Effector memory CD4-positive, alpha-beta T cell (primary cell): ENCODE data around the gene SORCS2.

ENCODE experiments used
- DNase-seq, 3 donors: peaks; one replicate each; pipeline ENCODE4 v3.0.0-alpha.2; 2020
- H3K27ac ChIP-seq: 2 replicates; pipeline ENCODE4 v1.7.0; 2013; ENCODE audit warnings: mild to moderate bottlenecking, low read length, moderate library complexity; ENCODE audit not compliant: insufficient read depth, poor library complexity, severe bottlenecking
- H3K27me3 ChIP-seq: replicated peaks from 2 replicates; pipeline ENCODE4 v1.7.0; 2013; ENCODE audit warnings: mild to moderate bottlenecking, low read length; ENCODE audit not compliant: insufficient read depth, control insufficient read depth, poor library complexity, severe bottlenecking
- H3K36me3 ChIP-seq: 2 replicates; pipeline ENCODE4 v1.7.0; 2013; ENCODE audit warnings: mild to moderate bottlenecking, low read length, moderate library complexity; ENCODE audit not compliant: control insufficient read depth, insufficient read depth
- H3K4me1 ChIP-seq: 2 replicates; pipeline ENCODE4 v1.7.0; 2013; ENCODE audit warnings: low read length, mild to moderate bottlenecking; ENCODE audit not compliant: control insufficient read depth, insufficient read depth, poor library complexity, severe bottlenecking
- H3K4me3 ChIP-seq: 2 replicates; pipeline ENCODE4 v1.7.0; 2013; ENCODE audit warnings: low read length, low read depth, mild to moderate bottlenecking; ENCODE audit not compliant: insufficient read depth, poor library complexity, severe bottlenecking
- H3K9me3 ChIP-seq: 2 replicates; pipeline ENCODE4 v1.7.0; 2013; ENCODE audit warnings: mild to moderate bottlenecking, low read length, moderate library complexity; ENCODE audit not compliant: control insufficient read depth

SORCS2 gene

GRCh38 chr4:7377223-7377865 lies 185.0 kb downstream of the SORCS2 start:
- Histone ChIP-seq H3K27ac (no peak overlapping the region), H3K4me1 (no peaks in the 10 kb centered on the region), H3K9me3 (no peaks in the 10 kb centered on the region), H3K27me3 (no peaks in the 10 kb centered on the region), H3K4me3 (no peak overlapping the region), H3K36me3 (no peaks in the 10 kb centered on the region)
- DNase-seq: no peak

- no peak overlapping the region for H3K4me3 ChIP-seq
- H3K27ac ChIP-seq: no peak overlapping the region
- no peaks in the 10 kb centered on the region for H3K4me1 ChIP-seq
- H3K27me3 ChIP-seq: no peaks in the 10 kb centered on the region
- H3K9me3 ChIP-seq: no peaks in the 10 kb centered on the region
- DNase-seq: no peak
- no peaks in the 10 kb centered on the region for H3K36me3 ChIP-seq
Measured at GRCh38 chr4:7379186-7379585, 186.8 kb downstream of the SORCS2 start.

GRCh38 chr4:7379719-7380118 lies 187.4 kb downstream of the SORCS2 start:
- H3K4me1 ChIP-seq: no peaks in the 10 kb centered on the region
- H3K4me3 ChIP-seq: no peak overlapping the region
- DNase-seq: no peak
- no peaks in the 10 kb centered on the region for H3K27me3 ChIP-seq
- H3K9me3 ChIP-seq: no peaks in the 10 kb centered on the region
- no peaks in the 10 kb centered on the region for H3K36me3 ChIP-seq
- no peak overlapping the region for H3K27ac ChIP-seq

- no peak for DNase-seq
- H3K36me3 ChIP-seq: no peaks in the 10 kb centered on the region
- H3K9me3 ChIP-seq: no peaks in the 10 kb centered on the region
- no peaks in the 10 kb centered on the region for H3K4me1 ChIP-seq
- no peak overlapping the region for H3K27ac ChIP-seq
- H3K4me3 ChIP-seq: no peak overlapping the region
- no peaks in the 10 kb centered on the region for H3K27me3 ChIP-seq
Measured at GRCh38 chr4:7381221-7381889, 189.0 kb downstream of the SORCS2 start.

DNA sequence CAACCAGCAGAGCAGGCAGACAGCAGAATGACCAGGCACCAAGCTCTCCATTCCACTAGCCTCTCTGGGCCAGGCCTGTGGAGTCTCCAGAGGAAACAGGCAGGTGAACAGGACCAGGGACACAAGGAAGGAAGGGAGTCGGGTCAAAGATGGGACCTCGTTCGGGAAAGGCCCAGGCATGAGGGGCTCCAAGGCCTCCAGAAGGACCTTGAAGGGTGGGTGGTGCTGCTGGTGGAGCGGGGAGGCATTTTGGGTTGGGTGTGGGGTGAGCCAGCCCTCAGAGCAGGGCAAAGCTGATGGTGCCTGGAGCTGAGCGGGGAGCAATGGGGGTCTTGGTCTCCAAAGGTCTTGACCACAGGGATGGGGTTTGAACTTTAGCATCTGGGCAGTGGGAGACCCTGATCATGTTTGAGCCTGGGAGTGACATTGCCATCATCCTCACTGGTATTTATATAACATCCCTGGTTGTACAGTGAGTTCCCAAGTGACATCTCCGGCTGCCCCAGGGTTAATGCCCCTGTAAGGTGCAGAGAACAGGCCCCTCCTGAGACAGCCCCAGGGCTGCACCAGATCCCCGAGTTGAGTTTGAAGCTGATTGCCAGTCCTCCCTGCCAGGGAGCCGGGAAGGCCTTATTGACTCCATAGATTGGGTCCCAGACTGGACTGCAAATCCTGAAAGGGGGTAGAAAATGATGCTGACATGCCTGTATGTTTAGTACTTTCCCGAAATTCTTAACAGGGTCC lies 189.7 kb downstream of the SORCS2 start:
- Histone ChIP-seq H3K27ac (no peak overlapping the region), H3K36me3 (no peaks in the 10 kb centered on the region), H3K9me3 (no peaks in the 10 kb centered on the region), H3K27me3 (no peaks in the 10 kb centered on the region), H3K4me3 (no peak overlapping the region), H3K4me1 (no peaks in the 10 kb centered on the region)
- DNase-seq: no peak

DNA sequence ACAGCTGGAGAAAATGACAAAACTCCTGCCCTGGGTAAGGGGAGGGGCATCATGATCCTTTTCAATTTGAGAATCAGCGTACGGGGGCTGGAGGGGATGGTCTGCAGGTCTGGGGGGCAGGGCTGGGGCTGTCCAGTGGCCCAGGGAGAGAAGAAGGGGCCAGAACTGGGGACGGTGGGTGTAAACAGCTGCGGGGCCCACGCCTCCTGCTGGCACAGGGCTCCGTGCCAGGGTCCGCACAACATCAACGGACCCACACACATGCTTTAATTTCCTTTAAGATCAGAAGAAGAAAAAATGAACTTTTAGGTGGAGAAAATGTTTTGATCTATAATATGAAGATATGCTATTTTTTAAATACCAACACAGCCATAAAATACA lies 190.3 kb downstream of the SORCS2 start:
- no peak overlapping the region for H3K27ac ChIP-seq
- H3K27me3 ChIP-seq: no peaks in the 10 kb centered on the region
- H3K9me3 ChIP-seq: no peaks in the 10 kb centered on the region
- no peaks in the 10 kb centered on the region for H3K4me1 ChIP-seq
- no peak for DNase-seq
- no peak overlapping the region for H3K4me3 ChIP-seq
- no peaks in the 10 kb centered on the region for H3K36me3 ChIP-seq

DNA sequence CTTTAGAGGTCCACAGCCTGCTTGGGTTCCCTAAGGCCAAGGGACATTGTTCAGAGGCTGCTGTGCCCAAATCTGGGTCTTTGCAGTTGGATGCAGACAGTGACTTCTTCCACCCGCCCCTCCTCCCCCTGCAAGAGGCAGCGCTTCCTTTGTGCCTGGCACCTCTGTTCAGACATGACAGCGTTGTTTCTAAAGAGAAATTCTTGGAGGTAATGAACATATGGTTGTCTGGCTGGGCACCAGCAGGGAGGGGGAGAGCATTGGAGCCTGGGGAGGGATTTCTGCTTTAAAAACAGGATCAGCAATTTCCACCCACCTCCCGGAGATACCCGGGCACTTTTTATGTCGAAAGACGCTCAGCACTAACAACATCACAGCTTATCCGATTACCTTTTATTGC lies 190.9 kb downstream of the SORCS2 start:
- H3K27ac ChIP-seq: no peak overlapping the region
- no peak for DNase-seq
- no peaks in the 10 kb centered on the region for H3K27me3 ChIP-seq
- no peaks in the 10 kb centered on the region for H3K9me3 ChIP-seq
- no peaks in the 10 kb centered on the region for H3K36me3 ChIP-seq
- H3K4me1 ChIP-seq: no peaks in the 10 kb centered on the region
- H3K4me3 ChIP-seq: no peak overlapping the region

GRCh38 chr4:7384003-7384928 lies 191.9 kb downstream of the SORCS2 start:
- no peaks in the 10 kb centered on the region for H3K36me3 ChIP-seq
- no peaks in the 10 kb centered on the region for H3K9me3 ChIP-seq
- no peak for DNase-seq
- H3K27me3 ChIP-seq: no peaks in the 10 kb centered on the region
- H3K4me1 ChIP-seq: no peaks in the 10 kb centered on the region
- H3K27ac ChIP-seq: no peak overlapping the region
- H3K4me3 ChIP-seq: no peak overlapping the region

DNA sequence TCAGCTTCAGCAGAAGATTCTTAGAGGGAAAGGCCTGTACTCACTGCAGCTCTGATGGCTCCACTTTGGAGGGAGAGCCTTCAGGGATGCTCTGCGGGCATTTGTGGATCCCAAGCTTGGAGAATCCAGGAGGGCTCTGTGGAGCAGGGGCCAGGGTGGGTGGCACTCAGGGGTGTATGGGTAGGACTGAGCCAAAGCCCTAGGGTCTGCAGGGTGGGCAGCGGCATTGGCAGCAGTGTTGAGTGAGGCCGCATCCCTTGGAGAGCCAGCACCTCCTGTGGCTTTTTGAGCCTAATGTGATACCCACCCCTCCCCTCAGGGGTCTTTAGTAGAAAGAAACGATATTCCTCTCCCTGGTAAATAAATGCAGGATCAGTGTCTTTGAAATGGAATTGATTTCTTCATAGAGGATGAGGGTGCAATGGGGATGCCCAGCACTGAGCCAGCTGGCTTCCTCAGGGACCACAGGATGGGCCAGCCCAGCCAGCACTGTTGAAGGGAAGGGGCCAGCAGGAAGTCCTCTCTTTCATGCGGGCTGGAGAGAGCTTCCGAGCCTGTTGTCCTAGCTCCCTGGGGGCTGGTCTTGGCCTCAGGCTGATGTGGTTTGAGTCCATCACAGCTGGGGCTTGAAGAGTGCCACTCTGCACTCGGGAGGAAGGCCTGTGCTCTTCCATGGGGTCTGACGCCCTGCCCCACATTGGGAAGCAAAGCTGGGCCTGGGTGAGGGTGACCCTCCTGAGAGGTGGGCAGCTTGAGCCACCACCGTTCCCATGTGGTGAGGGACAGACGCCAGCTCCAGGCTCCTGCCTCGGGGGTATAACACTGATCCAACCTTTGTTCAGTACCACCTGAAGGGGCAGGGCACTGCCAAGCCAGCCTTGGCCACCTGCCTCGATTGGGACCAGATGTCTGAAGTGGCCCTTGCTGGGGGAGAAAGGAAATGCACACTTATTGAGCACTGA lies 192.9 kb downstream of the SORCS2 start:
- no peaks in the 10 kb centered on the region for H3K4me1 ChIP-seq
- H3K27ac ChIP-seq: no peak overlapping the region
- H3K4me3 ChIP-seq: no peak overlapping the region
- DNase-seq: no peak
- H3K27me3 ChIP-seq: no peaks in the 10 kb centered on the region
- H3K36me3 ChIP-seq: no peaks in the 10 kb centered on the region
- no peaks in the 10 kb centered on the region for H3K9me3 ChIP-seq
